GM21390 (cell line): ENCODE data around the gene CCDC197.

ENCODE experiments used
- ATAC-seq: cut with Tn5 transposase; IDR thresholded peaks from one replicate; pipeline ENCODE4 v1.9.1; 2021; ENCODE audit not compliant: unreplicated experiment

Gene CCDC197

GRCh38 chr14:94056579-94057308 is 59.6 kb downstream of the CCDC197 start:
- ATAC-seq, result peak; percentile 87

GRCh38 chr14:94058128-94058673 is 61.1 kb downstream of the CCDC197 start:
- no peak for ATAC-seq
